HEK293 (cell line): Measurements from ENCODE around the gene LRRC8C.

Source experiments
- SALL2 ChIP-seq: fragments of 450-650 bp; formaldehyde crosslinking; IDR thresholded peaks from 2 replicates; pipeline ENCODE4 v1.5.0; 2017; ENCODE audit warnings: missing biosample characterization, mild to moderate bottlenecking, missing genetic modification characterization, borderline replicate concordance
- ZEB2 ChIP-seq: fragments of 450-650 bp; formaldehyde crosslinking; IDR thresholded peaks from 2 replicates; pipeline ENCODE4 v1.5.1; 2016; ENCODE audit warnings: missing biosample characterization, missing genetic modification characterization
- ZNF202 ChIP-seq: fragments of 450-650 bp; formaldehyde crosslinking; IDR thresholded peaks from 2 replicates; pipeline ENCODE4 v1.5.1; 2016; ENCODE audit warnings: missing biosample characterization, missing genetic modification characterization, borderline replicate concordance
- ZNF223 ChIP-seq: fragments of 450-650 bp; formaldehyde crosslinking; IDR thresholded peaks from 2 replicates; pipeline ENCODE4 v1.5.1; 2016; ENCODE audit warnings: missing biosample characterization, missing genetic modification characterization
- ZNF350 ChIP-seq: fragments of 450-650 bp; formaldehyde crosslinking; IDR thresholded peaks from 2 replicates; pipeline ENCODE4 v1.5.0; 2017; ENCODE audit warnings: missing biosample characterization, mild to moderate bottlenecking, missing genetic modification characterization
- ZNF423 ChIP-seq: fragments of 450-650 bp; formaldehyde crosslinking; IDR thresholded peaks from 2 replicates; pipeline ENCODE4 v1.5.1; 2016; ENCODE audit warnings: missing biosample characterization, missing genetic modification characterization
- ZNF777 ChIP-seq: fragments of 450-650 bp; formaldehyde crosslinking; IDR thresholded peaks from 2 replicates; pipeline ENCODE4 v1.5.1; 2017; ENCODE audit warnings: missing biosample characterization, missing genetic modification characterization, borderline replicate concordance
- TF ChIP-seq, protein P1 (sequence below): fragments of 450-650 bp; formaldehyde crosslinking; IDR thresholded peaks from 2 replicates; pipeline ENCODE4 v1.5.1; 2016; ENCODE audit warnings: missing biosample characterization, missing genetic modification characterization
- TF ChIP-seq, protein P2 (sequence below): fragments of 450-650 bp; formaldehyde crosslinking; IDR thresholded peaks from 2 replicates; pipeline ENCODE4 v1.5.1; 2016; ENCODE audit warnings: missing biosample characterization, missing genetic modification characterization
- TF ChIP-seq, protein P3 (sequence below): fragments of 450-650 bp; formaldehyde crosslinking; IDR thresholded peaks from 2 replicates; pipeline ENCODE4 v1.5.1; 2016; ENCODE audit warnings: missing biosample characterization, missing genetic modification characterization
- TF ChIP-seq, protein P4 (sequence below): fragments of 450-650 bp; formaldehyde crosslinking; IDR thresholded peaks from 2 replicates; pipeline ENCODE4 v1.5.1; 2016; ENCODE audit warnings: missing biosample characterization, missing genetic modification characterization

- TF ChIP-seq ZNF350: no peak
- TF ChIP-seq, protein P1, sequence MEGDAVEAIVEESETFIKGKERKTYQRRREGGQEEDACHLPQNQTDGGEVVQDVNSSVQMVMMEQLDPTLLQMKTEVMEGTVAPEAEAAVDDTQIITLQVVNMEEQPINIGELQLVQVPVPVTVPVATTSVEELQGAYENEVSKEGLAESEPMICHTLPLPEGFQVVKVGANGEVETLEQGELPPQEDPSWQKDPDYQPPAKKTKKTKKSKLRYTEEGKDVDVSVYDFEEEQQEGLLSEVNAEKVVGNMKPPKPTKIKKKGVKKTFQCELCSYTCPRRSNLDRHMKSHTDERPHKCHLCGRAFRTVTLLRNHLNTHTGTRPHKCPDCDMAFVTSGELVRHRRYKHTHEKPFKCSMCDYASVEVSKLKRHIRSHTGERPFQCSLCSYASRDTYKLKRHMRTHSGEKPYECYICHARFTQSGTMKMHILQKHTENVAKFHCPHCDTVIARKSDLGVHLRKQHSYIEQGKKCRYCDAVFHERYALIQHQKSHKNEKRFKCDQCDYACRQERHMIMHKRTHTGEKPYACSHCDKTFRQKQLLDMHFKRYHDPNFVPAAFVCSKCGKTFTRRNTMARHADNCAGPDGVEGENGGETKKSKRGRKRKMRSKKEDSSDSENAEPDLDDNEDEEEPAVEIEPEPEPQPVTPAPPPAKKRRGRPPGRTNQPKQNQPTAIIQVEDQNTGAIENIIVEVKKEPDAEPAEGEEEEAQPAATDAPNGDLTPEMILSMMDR (tag by site-specific recombination): no peak
- TF ChIP-seq, protein P2, sequence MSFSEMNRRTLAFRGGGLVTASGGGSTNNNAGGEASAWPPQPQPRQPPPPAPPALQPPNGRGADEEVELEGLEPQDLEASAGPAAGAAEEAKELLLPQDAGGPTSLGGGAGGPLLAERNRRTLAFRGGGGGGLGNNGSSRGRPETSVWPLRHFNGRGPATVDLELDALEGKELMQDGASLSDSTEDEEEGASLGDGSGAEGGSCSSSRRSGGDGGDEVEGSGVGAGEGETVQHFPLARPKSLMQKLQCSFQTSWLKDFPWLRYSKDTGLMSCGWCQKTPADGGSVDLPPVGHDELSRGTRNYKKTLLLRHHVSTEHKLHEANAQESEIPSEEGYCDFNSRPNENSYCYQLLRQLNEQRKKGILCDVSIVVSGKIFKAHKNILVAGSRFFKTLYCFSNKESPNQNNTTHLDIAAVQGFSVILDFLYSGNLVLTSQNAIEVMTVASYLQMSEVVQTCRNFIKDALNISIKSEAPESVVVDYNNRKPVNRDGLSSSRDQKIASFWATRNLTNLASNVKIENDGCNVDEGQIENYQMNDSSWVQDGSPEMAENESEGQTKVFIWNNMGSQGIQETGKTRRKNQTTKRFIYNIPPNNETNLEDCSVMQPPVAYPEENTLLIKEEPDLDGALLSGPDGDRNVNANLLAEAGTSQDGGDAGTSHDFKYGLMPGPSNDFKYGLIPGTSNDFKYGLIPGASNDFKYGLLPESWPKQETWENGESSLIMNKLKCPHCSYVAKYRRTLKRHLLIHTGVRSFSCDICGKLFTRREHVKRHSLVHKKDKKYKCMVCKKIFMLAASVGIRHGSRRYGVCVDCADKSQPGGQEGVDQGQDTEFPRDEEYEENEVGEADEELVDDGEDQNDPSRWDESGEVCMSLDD (tag by site-specific recombination): no peak
- no peak for TF ChIP-seq SALL2 (tag by site-specific recombination)
- TF ChIP-seq, protein P3, sequence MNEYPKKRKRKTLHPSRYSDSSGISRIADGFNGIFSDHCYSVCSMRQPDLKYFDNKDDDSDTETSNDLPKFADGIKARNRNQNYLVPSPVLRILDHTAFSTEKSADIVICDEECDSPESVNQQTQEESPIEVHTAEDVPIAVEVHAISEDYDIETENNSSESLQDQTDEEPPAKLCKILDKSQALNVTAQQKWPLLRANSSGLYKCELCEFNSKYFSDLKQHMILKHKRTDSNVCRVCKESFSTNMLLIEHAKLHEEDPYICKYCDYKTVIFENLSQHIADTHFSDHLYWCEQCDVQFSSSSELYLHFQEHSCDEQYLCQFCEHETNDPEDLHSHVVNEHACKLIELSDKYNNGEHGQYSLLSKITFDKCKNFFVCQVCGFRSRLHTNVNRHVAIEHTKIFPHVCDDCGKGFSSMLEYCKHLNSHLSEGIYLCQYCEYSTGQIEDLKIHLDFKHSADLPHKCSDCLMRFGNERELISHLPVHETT: no peak
- TF ChIP-seq ZNF223: no peak
- no peak for TF ChIP-seq ZEB2 (tag by site-specific recombination)
- no peak for TF ChIP-seq ZNF423
- no peak for TF ChIP-seq ZNF202 (tag by site-specific recombination)
- TF ChIP-seq ZNF777 (tag by site-specific recombination): no peak
- TF ChIP-seq, protein P4, sequence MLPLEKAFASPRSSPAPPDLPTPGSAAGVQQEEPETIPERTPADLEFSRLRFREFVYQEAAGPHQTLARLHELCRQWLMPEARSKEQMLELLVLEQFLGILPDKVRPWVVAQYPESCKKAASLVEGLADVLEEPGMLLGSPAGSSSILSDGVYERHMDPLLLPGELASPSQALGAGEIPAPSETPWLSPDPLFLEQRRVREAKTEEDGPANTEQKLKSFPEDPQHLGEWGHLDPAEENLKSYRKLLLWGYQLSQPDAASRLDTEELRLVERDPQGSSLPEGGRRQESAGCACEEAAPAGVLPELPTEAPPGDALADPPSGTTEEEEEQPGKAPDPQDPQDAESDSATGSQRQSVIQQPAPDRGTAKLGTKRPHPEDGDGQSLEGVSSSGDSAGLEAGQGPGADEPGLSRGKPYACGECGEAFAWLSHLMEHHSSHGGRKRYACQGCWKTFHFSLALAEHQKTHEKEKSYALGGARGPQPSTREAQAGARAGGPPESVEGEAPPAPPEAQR: no peak
Observed at GRCh38 chr1:89736937-89737733, 104.2 kb downstream of the LRRC8C start.
